ENCODE data around the gene ZEB1. TPM values are rescaled to one million over a fixed set of nuclear protein-coding genes. Genes with fewer than 3 reads are reported as not detected.

Gene ZEB1
- total and polyA plus RNA-seq, 2 of the 13 experiments (the other 11 are each of a cell fraction or from before 2014, with no cell fraction given), result 9.6 to 18.0 TPM

- TF ChIP-seq ZNF337 (CRISPR knock-in tag; IDR thresholded peaks at IDR 0.05; ENCODE audit: borderline replicate concordance, low read depth) (no peak), ZNF776 (CRISPR knock-in tag; IDR thresholded peaks at IDR 0.05) (no peak), ARNTL (CRISPR knock-in tag; IDR thresholded peaks at IDR 0.05) (peak; percentile 42; the same call in 1 of the 2 replicates), GMEB1 (CRISPR knock-in tag; IDR thresholded peaks at IDR 0.05; ENCODE audit: borderline replicate concordance) (no peak), RBFOX2 (IDR thresholded peaks at IDR 0.05; ENCODE audit: low read depth, low read length) (peak; percentile 55; the same call in 1 of the 2 replicates), SNAPC2 (CRISPR knock-in tag; IDR thresholded peaks at IDR 0.05) (no peak), HES4 (CRISPR knock-in tag; IDR thresholded peaks at IDR 0.05; ENCODE audit: borderline replicate concordance) (no peak), SALL1 (CRISPR knock-in tag; IDR thresholded peaks at IDR 0.05) (peak; percentile 45), ZNF232 (CRISPR knock-in tag; IDR thresholded peaks at IDR 0.05; ENCODE audit: borderline replicate concordance) (no peak), ZNF709 (CRISPR knock-in tag; IDR thresholded peaks at IDR 0.05) (no peak; the same call in 1 of the 2 replicates), CREB3 (CRISPR knock-in tag; IDR thresholded peaks at IDR 0.05) (no peak), TFDP2 (CRISPR knock-in tag; IDR thresholded peaks at IDR 0.05) (peak; percentile 68; the same call in 1 of the 2 replicates), MED1 (CRISPR knock-in tag; IDR thresholded peaks at IDR 0.05) (0 out of 2 replicates have a peak, but pooled peaks have one; percentile 19), LCORL (IDR thresholded peaks at IDR 0.05) (no peak), LCORL (CRISPR knock-in tag; IDR thresholded peaks at IDR 0.05) (no peak; the same call in 1 of the 2 replicates), ZFP91 (CRISPR knock-in tag; IDR thresholded peaks at IDR 0.05; ENCODE audit: borderline replicate concordance) (peak; percentile 64; the same call in 1 of the 2 replicates), ZFP1 (CRISPR knock-in tag; IDR thresholded peaks at IDR 0.05) (no peak), KLF9 (CRISPR knock-in tag; IDR thresholded peaks at IDR 0.05; ENCODE audit: low read depth) (no peak), ZNF430 (CRISPR knock-in tag; IDR thresholded peaks at IDR 0.05) (0 out of 2 replicates have a peak, but pooled peaks have one; percentile 6), ZSCAN9 (CRISPR knock-in tag; IDR thresholded peaks at IDR 0.05; ENCODE audit: borderline replicate concordance) (no peak), TOE1 (CRISPR knock-in tag; IDR thresholded peaks at IDR 0.05) (no peak)
- TF ChIP-seq, protein P1, sequence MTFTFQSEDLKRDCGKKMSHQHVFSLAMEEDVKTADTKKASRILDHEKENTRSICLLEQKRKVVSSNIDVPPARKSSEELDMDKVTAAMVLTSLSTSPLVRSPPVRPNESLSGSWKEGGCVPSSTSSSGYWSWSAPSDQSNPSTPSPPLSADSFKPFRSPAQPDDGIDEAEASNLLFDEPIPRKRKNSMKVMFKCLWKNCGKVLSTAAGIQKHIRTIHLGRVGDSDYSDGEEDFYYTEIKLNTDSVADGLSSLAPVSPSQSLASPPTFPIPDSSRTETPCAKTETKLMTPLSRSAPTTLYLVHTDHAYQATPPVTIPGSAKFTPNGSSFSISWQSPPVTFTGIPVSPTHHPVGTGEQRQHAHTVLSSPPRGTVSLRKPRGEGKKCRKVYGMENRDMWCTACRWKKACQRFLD (CRISPR knock-in tag; IDR thresholded peaks at IDR 0.05; ENCODE audit: borderline replicate concordance), result no peak
Observed at GRCh38 chr10:31318854-31319601, at the start of gene ZEB1 (continued).
